GM12891 (cell line): ENCODE measurements around the gene ABHD1.

Source experiments
- POLR2A ChIP-seq: IDR thresholded peaks from 2 replicates; pipeline ENCODE4 v1.6.1; 2011; ENCODE audit warnings: low read depth, low read length, control low read depth
- POLR2AphosphoS5 ChIP-seq: IDR thresholded peaks from 2 replicates; pipeline ENCODE4 v1.6.1; 2011; ENCODE audit warnings: low read depth, low read length, control low read depth
- TAF1 ChIP-seq: IDR thresholded peaks from 2 replicates; pipeline ENCODE4 v1.6.1; 2011; ENCODE audit warnings: low read depth, low read length, control low read depth

DNA sequence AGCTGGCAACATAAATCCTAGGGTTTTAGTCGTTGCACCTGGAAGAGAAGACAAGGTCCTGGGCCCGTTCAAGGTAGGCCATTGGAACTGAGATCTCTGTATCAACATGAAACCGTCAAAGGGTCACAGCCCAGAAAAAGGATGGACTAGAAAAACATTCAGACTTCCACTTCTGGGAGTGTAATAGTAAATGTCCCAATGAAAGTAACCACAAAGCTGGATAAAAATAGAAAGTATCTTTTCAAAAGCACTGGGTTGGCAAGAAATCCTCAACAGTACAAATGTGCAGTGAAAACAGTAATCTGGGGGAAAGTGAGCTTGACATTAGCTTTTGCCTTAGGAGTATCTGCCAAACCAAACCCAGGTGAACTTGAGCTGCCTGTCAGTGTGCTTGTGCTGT is 17.6 kb upstream of the ABHD1 start:
- TF ChIP-seq POLR2A: no peak
- TF ChIP-seq POLR2AphosphoS5: no peak
- TF ChIP-seq TAF1: no peak
